NCI-H82 (cell line): Measurements from ENCODE around the gene ATP1A2.
A peak's percentile ranks its signal among the peaks of the same experiment; 100 is the strongest.
"Not testable (repeated sequence)": the region's sequence is repeated elsewhere in the genome, so short reads cannot be mapped to it uniquely, and the experiment has no call there.

ENCODE experiments used
- DNase-seq: peaks from one replicate; lab custom pipeline; 2025; lab: John Stamatoyannopoulos, UW

ATP1A2 gene

DNA sequence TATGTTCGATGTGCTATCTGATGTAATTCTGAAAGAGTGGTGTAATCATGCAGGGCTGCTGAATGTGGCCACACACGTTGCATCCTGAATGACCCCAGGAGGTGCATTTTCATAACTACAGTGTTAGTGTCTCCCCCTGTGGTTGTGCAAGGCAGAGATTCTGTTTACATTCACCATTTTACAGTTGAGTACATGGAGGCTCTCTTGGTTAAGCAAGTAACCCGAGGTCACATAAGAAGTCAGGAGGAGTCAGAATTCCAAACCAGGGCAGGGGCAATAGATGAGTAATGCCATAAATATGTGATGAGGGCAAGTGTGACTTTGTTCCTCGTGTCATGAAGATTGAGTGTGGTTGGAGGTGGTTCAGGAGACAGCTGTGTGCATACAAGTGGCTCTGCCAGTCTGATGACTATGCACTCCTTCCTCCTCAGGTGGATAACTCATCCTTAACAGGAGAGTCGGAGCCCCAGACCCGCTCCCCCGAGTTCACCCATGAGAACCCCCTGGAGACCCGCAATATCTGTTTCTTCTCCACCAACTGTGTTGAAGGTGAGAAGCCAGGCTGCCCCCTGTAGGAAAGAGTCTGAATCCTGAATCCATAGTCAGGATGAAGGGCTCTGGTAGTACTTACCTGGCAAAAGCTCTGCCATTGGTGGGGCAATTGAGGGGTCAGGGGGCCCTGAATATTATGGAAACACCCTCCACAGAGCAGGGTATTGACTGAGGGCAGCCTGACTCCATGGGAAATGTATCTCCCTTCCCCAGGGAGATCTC, 9.3 kb downstream of the ATP1A2 start:
- DNase-seq = no peak

DNA sequence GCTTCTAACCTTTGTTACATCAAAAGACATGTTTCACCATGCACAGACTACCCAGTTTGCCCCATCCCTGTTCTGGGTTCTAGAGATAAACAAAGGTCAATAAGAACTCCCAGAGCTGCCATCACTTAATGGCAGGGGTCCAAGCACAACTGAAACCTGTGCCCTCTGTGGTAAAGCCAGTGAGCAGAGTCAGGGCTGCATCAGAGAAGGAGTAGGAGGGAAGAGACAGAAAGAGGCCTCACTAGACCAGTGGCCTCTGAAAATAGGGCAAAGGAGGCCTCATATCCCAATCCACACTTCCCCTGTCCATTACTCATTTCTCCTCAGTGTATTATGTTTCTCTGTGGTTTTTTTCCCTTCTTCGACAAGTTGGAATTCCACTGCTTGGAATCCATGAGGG, 10.2 kb downstream of the ATP1A2 start:
- DNase-seq = no peak

DNA sequence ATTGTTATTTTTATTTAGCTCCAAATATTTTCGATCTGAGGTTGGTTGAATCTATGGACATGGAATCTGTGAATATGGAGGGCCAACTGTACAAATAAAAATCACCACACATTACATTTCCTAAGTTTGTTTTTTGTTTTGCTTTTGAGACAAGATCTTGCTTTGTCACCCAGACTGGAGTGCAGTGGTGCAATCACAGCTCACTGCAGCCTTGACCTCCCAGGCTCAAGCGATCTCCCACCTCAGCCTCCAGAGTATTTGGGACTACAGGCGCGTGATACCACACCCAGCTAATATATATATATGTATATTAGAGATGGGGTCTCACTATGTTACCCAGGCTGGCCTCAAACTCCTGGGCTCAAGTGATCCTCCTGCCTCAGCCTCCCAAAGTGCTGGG, 10.8 kb downstream of the ATP1A2 start:
- DNase-seq = not testable (repeated sequence)

GRCh38 chr1:160127381-160127780, 11.8 kb downstream of the ATP1A2 start:
- DNase-seq = no peak

DNA sequence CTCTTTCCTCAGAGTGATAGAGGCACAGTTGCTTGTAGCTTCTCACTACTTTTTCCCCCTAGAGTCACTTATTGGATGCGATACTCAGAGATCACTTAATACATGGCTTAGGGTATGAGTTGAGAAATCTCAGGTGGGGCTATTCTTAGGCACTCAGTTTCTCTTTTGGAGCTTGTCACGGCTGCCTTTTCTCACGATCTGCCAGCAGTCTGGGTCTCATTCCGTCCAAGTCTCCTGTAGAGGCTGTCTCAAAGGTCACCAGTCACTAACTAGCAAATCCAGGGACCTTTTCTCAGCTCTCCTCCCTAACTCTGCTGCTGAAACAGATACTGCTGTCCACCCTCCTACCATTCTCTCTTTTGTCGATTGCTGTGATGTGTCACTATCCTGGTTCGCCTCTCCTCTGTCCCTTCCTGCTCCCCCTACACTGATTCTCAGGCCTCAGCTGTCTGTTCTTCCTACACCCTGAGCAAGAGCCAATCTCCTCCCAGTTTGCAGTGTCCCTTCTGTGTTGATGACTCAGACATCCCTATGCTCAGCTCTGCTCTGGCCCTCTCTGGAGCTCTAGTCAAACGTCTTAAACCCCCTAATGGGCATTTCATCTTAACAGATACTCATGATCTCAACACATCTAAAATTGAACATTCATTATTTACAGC, 12.4 kb downstream of the ATP1A2 start:
- DNase-seq = no peak

GRCh38 chr1:160128636-160129035, 13.1 kb downstream of the ATP1A2 start:
- DNase-seq = no peak

- no peak for DNase-seq
Observed at GRCh38 chr1:160129046-160129445, 13.5 kb downstream of the ATP1A2 start.

GRCh38 chr1:160129558-160129957, 14.0 kb downstream of the ATP1A2 start:
- DNase-seq = no peak

DNA sequence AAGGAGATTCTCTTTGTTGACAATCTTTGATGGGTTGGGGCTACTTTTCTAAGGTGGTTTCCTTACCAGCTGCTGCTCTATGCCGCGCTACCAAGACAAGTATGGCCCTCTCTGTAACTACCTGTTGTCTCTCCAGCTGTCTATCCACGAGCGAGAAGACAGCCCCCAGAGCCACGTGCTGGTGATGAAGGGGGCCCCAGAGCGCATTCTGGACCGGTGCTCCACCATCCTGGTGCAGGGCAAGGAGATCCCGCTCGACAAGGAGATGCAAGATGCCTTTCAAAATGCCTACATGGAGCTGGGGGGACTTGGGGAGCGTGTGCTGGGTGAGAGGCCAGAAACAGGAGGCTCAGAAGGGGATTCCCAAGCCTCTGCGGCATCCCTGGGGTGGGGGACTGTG, 14.4 kb downstream of the ATP1A2 start:
- DNase-seq = no peak

DNA sequence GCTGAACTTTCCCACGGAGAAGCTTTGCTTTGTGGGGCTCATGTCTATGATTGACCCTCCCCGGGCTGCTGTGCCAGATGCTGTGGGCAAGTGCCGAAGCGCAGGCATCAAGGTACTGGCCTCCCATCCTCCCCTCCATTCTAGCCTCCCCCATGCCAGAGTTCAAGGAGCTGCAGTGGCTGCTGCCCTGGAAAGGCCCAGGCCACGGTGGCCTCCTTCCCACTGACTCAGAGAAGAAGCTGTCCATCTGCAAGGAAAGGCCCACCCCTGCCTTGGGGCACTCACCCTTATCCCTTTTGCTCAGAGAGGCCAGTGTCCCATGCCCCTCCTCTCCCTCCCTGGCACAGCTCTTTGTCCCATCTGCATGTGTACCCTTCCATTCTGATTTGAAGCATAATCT, 14.9 kb downstream of the ATP1A2 start:
- no peak for DNase-seq

DNA sequence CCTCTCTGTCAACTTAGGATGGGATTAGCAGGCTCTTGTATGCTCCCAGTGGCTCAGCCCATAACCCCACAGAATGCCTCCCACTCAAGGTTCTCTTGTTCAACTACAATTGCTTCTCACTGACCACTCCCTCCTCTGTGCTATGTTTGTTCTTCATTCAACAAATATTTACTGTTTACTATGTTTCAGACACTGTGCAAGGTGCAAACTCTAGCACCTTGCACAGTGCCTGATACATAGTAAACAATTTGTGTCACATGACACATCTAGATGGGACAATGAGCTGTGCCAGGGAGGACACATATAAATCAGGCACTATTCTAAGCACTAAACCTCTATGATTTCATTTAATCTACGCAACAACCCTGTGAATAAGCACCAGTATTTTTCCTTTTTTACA, 15.4 kb downstream of the ATP1A2 start:
- no peak for DNase-seq

DNA sequence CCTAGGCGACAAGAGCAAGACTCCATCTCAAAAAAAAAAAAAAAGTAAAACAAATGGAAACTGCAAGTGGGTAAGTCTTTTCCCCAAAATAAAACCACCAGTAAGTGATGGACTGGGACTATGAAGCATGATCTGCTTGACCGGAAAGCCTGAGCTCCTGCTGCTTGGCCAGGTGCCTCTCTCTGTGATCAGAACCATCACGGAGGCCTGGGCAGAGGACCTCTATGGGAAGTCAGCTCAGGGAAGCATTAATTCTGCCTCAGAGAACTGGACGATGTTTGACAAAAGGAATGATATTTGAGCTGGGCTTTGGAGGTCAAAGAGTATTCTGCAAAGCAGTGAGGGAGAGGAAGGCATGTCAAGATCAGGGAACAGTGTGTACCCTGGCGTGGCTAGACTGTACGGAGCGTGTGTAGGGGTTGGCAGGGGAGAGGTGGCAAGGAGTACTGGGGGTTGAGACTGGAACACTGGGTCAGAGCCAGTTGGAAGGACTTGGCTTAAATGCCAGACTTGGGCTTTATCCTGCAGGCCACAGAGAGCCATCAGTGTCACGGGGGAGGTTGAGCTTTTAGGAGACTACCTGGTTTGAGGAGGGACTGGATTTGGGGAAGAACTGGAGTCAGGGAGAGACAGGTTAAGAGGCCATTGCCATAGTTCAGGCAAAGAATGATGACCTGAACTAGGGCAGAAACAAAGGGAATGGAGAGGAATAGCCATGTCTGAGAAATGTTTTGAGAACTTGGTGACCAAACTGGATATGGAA, 16.4 kb downstream of the ATP1A2 start:
- no peak for DNase-seq

DNA sequence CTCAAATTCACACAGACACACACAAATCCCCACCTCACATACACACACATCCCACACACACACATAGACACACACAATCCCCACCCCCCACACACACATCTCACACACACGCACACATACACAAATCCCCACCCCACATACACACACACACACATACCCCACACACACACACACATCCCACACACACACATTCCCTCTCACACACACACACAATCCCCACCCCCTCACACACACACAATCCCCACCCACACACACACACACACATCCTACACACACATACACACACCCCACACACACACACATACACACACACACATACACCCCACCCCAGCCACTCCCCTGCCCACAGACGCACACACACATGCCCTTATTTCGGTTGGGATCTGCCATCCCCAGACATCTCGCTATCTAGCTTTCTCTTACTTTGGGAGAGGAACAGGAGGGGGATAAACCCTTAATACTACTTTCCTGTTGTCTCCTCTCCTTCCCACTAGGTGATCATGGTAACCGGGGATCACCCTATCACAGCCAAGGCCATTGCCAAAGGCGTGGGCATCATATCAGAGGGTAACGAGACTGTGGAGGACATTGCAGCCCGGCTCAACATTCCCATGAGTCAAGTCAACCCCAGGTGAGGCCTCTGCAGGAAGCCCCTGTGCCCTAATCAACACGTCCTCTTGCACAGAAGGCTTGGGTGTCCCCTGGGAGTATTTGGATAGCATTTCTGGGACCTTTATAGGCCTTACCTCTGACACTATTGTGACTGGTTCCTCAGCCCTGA, 18.6 kb downstream of the ATP1A2 start:
- no peak for DNase-seq

DNA sequence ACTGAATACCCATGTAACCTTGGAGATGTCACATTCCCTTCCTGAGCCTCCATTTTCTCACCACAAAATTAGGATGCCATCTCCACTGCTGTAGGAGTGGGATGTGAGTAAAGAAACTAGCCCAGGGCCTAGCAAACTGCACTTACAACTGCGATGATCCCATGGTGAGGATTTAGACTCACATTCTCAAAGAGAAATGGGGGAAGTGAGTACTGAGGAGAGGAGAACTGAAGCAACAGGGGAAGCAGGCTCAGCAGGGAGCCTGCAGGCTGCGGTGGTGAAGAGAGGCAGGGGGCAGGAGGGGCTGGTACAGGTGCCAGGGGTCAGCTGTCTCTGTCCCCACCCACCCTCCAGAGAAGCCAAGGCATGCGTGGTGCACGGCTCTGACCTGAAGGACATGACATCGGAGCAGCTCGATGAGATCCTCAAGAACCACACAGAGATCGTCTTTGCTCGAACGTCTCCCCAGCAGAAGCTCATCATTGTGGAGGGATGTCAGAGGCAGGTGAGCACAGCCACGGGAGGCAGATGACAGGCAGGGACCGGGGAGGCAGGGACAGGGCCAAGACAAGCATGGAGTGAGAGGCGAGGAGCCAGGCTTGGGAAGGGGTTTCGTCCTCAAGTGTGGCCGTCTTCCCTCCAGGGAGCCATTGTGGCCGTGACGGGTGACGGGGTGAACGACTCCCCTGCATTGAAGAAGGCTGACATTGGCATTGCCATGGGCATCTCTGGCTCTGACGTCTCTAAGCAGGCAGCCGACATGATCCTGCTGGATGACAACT, 19.4 kb downstream of the ATP1A2 start:
- DNase-seq = no peak

GRCh38 chr1:160136121-160136925, 20.8 kb downstream of the ATP1A2 start:
- no peak for DNase-seq

DNA sequence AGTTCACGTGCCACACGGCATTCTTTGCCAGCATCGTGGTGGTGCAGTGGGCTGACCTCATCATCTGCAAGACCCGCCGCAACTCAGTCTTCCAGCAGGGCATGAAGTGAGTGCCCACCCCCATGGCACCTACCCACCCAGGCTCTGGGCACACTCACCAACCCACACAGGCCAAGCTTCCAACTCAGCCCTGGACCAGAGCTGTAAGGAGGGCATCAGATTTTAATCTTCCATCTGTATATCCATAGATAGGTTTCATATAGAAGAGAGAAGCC, 21.3 kb downstream of the ATP1A2 start:
- DNase-seq = no peak

DNA sequence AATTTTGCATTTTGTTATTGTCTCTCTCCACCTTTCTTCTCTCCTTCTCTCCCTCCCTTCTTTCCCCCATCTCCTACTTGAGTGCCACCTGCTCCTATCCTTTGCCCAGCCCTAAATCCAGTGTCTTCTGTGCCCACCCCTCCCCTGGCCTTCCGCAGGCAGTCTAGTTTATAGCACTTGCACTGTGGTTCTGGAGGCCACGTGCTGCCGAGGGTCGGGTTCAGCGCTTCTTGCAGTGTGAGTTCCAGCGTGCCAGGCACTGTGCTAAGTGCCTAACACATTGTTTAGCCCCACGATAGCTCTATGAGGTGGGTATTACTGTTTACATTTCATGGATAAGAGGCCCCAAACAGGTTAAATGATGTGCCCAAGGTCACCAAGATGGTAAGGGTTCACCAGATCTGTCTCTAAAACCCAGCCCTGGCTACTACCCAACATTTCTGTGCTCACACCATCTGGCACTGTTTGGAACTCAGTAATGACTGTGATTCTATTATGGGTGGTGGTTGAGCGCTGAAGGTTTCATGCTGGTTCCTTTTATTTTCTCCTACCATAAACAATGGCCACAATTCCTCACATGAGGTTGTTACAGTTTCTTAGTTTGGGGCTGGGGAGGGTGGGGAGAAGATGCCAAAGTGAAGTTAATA, 21.8 kb downstream of the ATP1A2 start:
- DNase-seq = peak; percentile 22

DNA sequence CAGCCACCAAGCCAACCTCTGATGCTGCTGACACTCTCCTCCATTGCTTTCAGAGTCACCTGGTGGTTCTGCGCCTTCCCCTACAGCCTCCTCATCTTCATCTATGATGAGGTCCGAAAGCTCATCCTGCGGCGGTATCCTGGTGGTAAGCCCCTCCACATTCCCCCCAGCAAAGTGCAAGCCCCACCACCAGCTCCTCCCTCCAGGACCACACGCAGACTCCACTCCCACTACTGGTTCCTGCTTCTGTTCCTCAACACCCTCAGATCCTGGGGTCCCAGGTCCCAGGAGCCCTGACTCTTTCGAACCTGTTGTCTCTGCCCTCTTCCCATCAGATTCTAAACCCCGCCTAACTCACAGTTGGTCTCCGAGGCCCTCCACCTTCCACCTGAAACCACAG, 24.3 kb downstream of the ATP1A2 start:
- no peak for DNase-seq

- DNase-seq = no peak
Observed at GRCh38 chr1:160143695-160144094, 28.1 kb downstream of the ATP1A2 start.

DNA sequence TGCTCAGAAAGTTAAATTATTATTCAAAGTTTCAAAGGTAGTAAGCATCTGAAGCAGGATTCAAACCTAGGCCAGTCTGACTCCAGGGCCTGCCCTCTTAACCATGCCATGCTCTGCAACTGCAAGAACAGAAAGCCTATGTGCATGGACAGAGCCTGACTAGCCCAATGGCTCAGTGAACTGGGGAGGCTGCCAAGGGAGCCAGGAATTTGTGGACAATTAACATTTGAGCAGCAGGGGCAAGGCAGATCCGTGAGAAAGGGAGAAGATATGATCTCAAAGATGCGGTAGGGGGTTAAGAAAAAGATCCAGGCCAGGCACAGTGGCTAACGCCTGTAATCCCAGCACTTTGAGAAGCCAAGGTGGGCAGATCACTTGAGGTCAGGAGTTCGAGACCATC, 29.4 kb downstream of the ATP1A2 start:
- no peak for DNase-seq
